Measurements from ENCODE around the gene UBE4A.

The UBE4A gene

DNA sequence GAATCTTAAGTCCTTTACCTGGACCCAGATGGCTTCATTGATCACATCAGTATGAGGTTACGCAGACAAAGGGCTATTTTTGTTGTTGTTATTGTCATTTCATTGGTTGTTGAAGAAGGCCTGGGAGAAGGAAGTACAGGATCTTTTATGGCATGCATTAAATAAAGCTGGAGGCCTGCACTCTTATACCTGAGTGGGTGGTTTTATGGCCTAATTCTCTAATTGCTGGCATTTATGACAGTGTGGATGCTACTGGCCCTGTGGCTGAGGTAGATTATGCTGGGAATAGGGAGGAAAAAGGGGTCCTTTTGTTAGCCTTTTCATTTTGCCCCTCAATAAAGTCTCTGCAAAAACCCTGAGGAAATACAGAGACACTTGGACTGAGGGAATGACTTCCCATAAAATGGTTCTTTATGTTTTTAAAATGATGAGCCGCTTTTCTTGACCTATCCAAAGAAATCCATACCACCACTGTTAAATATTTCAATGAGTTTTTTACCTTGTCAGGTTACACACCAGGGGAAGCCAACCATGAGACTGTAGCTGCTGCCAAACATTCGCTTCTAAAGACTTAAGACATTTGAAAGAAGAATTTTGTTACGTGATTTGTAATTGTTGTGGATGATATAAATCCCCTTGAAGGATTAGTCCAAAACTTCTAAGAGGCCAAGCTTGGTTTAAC lies 83.6 kb downstream of the UBE4A start:
- Histone ChIP-seq H3K4me3 (replicated peaks; ENCODE audit: low read depth, low read length) (peak overlapping the region; percentile 40), H3K27me3 (replicated peaks; ENCODE audit: control insufficient read depth, insufficient read depth, low read length) (no peaks in the 10 kb centered on the region), H3K36me3 (ENCODE audit: control insufficient read depth, insufficient read depth, low read length) (no peaks in the 10 kb centered on the region)
- TF ChIP-seq, protein P1, sequence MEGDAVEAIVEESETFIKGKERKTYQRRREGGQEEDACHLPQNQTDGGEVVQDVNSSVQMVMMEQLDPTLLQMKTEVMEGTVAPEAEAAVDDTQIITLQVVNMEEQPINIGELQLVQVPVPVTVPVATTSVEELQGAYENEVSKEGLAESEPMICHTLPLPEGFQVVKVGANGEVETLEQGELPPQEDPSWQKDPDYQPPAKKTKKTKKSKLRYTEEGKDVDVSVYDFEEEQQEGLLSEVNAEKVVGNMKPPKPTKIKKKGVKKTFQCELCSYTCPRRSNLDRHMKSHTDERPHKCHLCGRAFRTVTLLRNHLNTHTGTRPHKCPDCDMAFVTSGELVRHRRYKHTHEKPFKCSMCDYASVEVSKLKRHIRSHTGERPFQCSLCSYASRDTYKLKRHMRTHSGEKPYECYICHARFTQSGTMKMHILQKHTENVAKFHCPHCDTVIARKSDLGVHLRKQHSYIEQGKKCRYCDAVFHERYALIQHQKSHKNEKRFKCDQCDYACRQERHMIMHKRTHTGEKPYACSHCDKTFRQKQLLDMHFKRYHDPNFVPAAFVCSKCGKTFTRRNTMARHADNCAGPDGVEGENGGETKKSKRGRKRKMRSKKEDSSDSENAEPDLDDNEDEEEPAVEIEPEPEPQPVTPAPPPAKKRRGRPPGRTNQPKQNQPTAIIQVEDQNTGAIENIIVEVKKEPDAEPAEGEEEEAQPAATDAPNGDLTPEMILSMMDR (IDR thresholded peaks at IDR 0.05; ENCODE audit: insufficient read depth, low read length, poor library complexity, severe bottlenecking): no peak
- DNase-seq (ENCODE audit: extremely low read depth, insufficient read length): no peak

DNA sequence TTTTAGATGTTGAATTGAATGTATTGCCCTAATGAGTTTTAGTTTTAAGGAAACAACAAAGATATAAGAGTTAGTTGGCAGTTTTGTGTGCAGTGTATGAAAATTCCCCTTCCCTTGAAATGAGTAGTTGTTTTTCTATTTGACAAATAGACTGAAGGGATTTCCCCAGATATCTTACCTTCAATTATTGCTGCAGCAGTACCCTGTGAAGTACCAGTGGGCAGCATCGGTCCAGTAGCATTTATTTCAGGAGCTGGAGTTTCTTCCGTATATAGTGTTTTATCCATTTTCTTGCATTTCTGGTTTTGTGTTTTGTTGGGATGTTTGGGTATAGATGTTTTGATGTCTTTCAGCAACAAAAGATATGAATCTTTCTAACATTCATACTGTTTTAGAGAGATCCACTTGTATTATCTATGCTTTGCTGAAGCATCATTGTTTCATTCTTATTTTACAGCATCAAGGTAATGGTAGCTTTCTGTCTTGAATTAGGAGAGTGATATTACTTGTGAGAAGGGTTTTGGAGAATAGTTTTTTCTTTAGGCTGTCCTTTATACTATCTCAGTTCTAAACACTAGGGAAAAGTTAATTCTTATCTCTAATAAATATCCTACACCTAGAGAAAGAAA lies 84.3 kb downstream of the UBE4A start:
- H3K4me3 ChIP-seq (replicated peaks; ENCODE audit: low read depth, low read length): peak overlapping the region; percentile 40
- no peaks in the 10 kb centered on the region for H3K27me3 ChIP-seq (replicated peaks; ENCODE audit: control insufficient read depth, insufficient read depth, low read length)
- TF ChIP-seq, protein P1 (IDR thresholded peaks at IDR 0.05; ENCODE audit: insufficient read depth, low read length, poor library complexity, severe bottlenecking): no peak
- peak; percentile 56 for DNase-seq (ENCODE audit: extremely low read depth, insufficient read length)
- H3K36me3 ChIP-seq (ENCODE audit: control insufficient read depth, insufficient read depth, low read length): no peaks in the 10 kb centered on the region

DNA sequence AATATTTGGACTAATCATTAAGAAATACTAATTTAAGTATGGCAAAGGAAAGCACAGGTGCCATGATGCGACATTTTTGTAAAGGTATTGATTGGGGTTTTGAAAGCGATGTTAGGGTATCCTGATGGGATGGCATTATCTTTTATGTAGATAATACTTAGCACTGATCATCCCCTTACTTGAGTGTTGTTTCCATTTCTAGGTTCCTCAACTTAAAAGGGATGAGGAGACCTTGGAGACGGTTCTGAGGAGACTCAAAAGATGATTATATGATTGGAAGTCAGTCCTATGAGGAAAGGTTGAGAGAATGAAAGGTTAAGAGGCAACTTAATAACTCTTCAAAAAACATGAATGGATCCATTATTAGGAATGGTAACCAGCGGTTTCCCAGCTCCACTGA lies 88.0 kb downstream of the UBE4A start:
- Histone ChIP-seq H3K4me3 (replicated peaks; ENCODE audit: low read depth, low read length) (no peak overlapping the region), H3K27me3 (replicated peaks; ENCODE audit: control insufficient read depth, insufficient read depth, low read length) (no peaks in the 10 kb centered on the region), H3K36me3 (ENCODE audit: control insufficient read depth, insufficient read depth, low read length) (no peaks in the 10 kb centered on the region)
- TF ChIP-seq, protein P1 (IDR thresholded peaks at IDR 0.05; ENCODE audit: insufficient read depth, low read length, poor library complexity, severe bottlenecking): no peak
- no peak for DNase-seq (ENCODE audit: extremely low read depth, insufficient read length)

DNA sequence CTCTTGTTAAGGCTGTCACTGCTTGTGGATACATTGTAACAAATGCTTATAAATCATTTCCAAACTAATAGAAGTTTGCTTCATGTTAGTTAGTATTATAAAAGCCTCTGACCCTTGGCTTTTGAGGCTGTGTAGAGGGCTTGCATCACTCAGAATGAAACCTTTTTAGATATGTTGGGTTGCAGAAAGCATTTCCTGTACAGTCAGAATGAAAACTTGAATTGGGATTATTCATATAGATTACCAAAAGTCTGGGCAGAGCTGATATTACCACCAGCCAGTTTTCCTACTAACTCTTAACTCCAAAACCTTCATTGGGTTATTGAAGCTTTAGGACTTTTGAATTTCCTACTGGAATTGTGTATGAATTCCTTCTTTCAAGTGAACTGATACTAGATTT lies 88.9 kb downstream of the UBE4A start:
- no peak overlapping the region; the same call in 1 of the 2 replicates for H3K4me3 ChIP-seq (replicated peaks; ENCODE audit: low read depth, low read length)
- H3K36me3 ChIP-seq (ENCODE audit: control insufficient read depth, insufficient read depth, low read length): no peaks in the 10 kb centered on the region
- TF ChIP-seq, protein P1 (IDR thresholded peaks at IDR 0.05; ENCODE audit: insufficient read depth, low read length, poor library complexity, severe bottlenecking): no peak
- H3K27me3 ChIP-seq (replicated peaks; ENCODE audit: control insufficient read depth, insufficient read depth, low read length): no peaks in the 10 kb centered on the region
- DNase-seq (ENCODE audit: extremely low read depth, insufficient read length): peak; percentile 41
